Psoas muscle (tissue), 8 donors: ENCODE results near the gene TP53RK. TPM values are rescaled to one million over a fixed set of nuclear protein-coding genes. Genes with fewer than 3 reads are reported as not detected.

Experiments
- ATAC-seq, 4 donors: fragments of 200-7000 bp; cut with Tn5 transposase; one replicate each; pipeline ENCODE4 v1.9.1; 2020; ENCODE audit warnings: moderate library complexity in 3 of 4, mild to moderate bottlenecking in 2 of 4
- DNase-seq, 2 donors: peaks; one replicate each; pipeline ENCODE4 v3.0.0-alpha.2; 2020
- H3K27ac ChIP-seq: fragments of 200-600 bp; one replicate; pipeline ENCODE4 v1.8.0; 2022
- H3K27me3 ChIP-seq, 3 donors: fragments of 200-600 bp in 1 of 3; one replicate each; pipeline versions ENCODE4 v1.6.1 to v1.8.0; 2013 to 2022; ENCODE audit warnings: low read length in 2 of 3, mild to moderate bottlenecking in 2 of 3, moderate library complexity in 1 of 3; ENCODE audit not compliant: insufficient read depth in 3 of 3
- H3K36me3 ChIP-seq, 2 donors: fragments of 200-600 bp in 1 of 2; one replicate each; pipeline versions ENCODE4 v1.6.1 to v1.8.0; 2013 to 2022; ENCODE audit warnings: low read depth in 1 of 2, mild to moderate bottlenecking in 1 of 2, moderate library complexity in 1 of 2; ENCODE audit not compliant: insufficient read depth in 1 of 2
- H3K4me1 ChIP-seq: fragments of 200-600 bp; one replicate; pipeline ENCODE4 v1.8.0; 2022
- H3K4me3 ChIP-seq: fragments of 200-600 bp; one replicate; pipeline ENCODE4 v1.8.0; 2022; ENCODE audit warnings: mild to moderate bottlenecking
- H3K9me3 ChIP-seq: fragments of 200-600 bp; one replicate; pipeline ENCODE4 v1.8.0; 2022
- CTCF ChIP-seq: fragments of 200-600 bp; IDR thresholded peaks from one replicate; pipeline ENCODE4 v1.8.0; 2022; ENCODE audit warnings: antibody characterized with exemption
- WGBS, 3 donors: extraction: QIAGEN DNeasy Blood & Tissue Kit; methylation state at CpG; one replicate each; pipeline versions ENCODE4 v1.1.6 to v1.1.7; 2013; 5-methylcytosine and 5-hydroxymethylcytosine counted together
- intact Hi-C, 2 donors: fragments of 100-400 bp; cut with DNase I; formaldehyde crosslinking; loops; one replicate each; pipeline versions ENCODE4 v1.11.0 to v1.14.2; 2022
- polyA plus RNA-seq, 3 donors: library from polyadenylated mRNA; stranded (reverse); fragments of 200-250 nt; gene quantifications; one replicate each; pipeline ENCODE4 v1.2.3, GENCODE V29; 2013
- total RNA-seq, 4 donors: library from RNA; stranded (reverse); fragmentation: NEBNext Ultra II Directional in 2 of 4; extraction: Animal tissue kit (Norgen Biotek cat#: 25700) in 2 of 4; gene quantifications; one replicate each; pipeline versions ENCODE4 v1.2.1 to v1.2.4, GENCODE V29; 2021 to 2023
- donor health status: healthy with polysubstance abuse.
- donor health status: DM: no; HTN: no; CAD: no; lungs with moderate emphysema.
- donor health status: Bipolar disorder and iron deficiency.
- donor health status: healthy.
- donor health status: DM: yes; HTN: yes; CAD: no.
- donor health status: DM: no; HTN: no; CAD: no.
- donor health status: DM: no; HTN: no; CAD: no.
- donor health status: DM: yes; HTN: yes; CAD: no.

The TP53RK gene
- total and polyA plus RNA-seq, 7 donors, result 5.8 to 12.9 (median 9.3) TPM

DNA sequence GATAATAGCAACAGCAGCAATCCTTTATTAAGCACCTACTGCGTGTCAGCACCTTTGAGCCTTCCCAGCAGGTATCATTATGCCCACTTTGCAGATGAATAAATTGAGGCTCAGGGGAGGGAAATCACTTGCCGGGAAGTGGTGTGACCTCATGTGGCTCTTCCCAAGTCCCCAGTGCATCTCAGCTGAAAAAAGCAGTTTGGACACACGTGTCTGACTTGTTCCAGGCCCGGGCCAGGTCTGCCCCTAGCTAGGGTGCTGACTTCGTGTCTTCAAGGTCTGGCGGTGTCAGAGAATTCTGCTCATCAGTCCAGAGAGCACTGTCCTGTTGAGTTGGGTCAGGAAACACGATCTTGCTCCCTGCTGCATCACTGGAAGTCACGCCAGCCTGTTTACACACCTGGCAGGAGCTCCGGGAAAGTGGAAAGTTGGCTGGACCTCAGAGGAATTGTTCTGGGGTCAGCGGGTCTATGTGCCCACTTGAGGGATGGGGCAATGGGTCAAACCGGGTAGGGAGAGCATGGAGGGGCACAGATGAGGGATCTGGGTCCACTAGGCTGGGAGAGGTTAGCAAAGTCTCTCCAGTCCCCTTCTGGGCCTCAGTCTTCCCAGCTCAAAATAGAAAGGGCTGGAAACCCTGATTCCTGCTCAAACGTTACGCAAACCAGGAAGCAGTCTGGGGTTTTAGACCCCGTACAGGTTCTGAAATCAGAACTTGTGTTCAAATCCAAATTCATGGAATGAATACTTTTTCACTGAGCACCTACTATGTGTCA, 48.5 kb downstream of the TP53RK start:
- no peak for ATAC-seq
- Histone ChIP-seq H3K4me3 (no peak overlapping the region), H3K27me3 (no peaks in the 10 kb centered on the region), H3K4me1 (no peaks in the 10 kb centered on the region), H3K9me3 (no peaks in the 10 kb centered on the region), H3K36me3 (no peaks in the 10 kb centered on the region), H3K27ac (no peak overlapping the region)
- DNase-seq, result no peak
- WGBS, 3 donors, result 46% methylated on average over 14 of the region's 14 CpGs
- no peak for TF ChIP-seq CTCF
- intact Hi-C loops, result no loop called here

- no peak for DNase-seq
- WGBS, 3 donors, result 76 to 85% (median 78%) methylated on average over 6 of the region's 6 CpGs
- TF ChIP-seq CTCF, result no peak
Observed at GRCh38 chr20:46640044-46640443, 49.2 kb downstream of the TP53RK start.

DNA sequence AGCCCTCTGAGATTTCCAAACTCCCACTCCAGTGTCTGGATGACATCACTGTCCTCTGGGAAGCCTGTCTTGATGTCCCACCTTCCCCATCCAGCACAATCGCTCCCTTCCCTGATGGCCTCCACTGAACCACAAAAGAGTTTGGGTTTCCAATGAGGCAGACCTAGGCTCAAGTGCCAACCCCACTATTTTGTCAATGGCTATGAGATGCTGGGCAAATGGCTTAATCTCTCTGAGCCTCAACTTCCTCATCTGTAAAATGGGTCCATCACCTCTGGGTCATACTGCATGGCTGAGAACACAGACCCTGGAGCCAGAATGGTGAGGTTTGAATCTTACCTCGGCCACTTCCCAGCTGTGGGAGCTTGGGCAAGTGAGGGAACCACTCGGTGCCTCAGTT, 49.7 kb downstream of the TP53RK start:
- no peak for DNase-seq
- H3K4me3 ChIP-seq, result no peak overlapping the region
- no peak for TF ChIP-seq CTCF
- H3K9me3 ChIP-seq, result no peaks in the 10 kb centered on the region
- no peak for ATAC-seq
- H3K36me3 ChIP-seq, result no peaks in the 10 kb centered on the region
- no peaks in the 10 kb centered on the region for H3K27me3 ChIP-seq
- WGBS, 3 donors, result 95 to 97% (median 96%) methylated on average over 3 of the region's 3 CpGs
- intact Hi-C loops, result no loop called here
- no peak overlapping the region for H3K27ac ChIP-seq
- no peaks in the 10 kb centered on the region for H3K4me1 ChIP-seq

More at GRCh38 chr20:46640044-46640443, 49.2 kb downstream of the TP53RK start:
- H3K27ac ChIP-seq, result no peak overlapping the region
- H3K9me3 ChIP-seq, result no peaks in the 10 kb centered on the region
- H3K4me1 ChIP-seq, result no peaks in the 10 kb centered on the region
- H3K4me3 ChIP-seq, result no peak overlapping the region
- no peaks in the 10 kb centered on the region for H3K27me3 ChIP-seq
- H3K36me3 ChIP-seq, result no peaks in the 10 kb centered on the region
- intact Hi-C loops, result no loop called here
- ATAC-seq, result no peak

DNA sequence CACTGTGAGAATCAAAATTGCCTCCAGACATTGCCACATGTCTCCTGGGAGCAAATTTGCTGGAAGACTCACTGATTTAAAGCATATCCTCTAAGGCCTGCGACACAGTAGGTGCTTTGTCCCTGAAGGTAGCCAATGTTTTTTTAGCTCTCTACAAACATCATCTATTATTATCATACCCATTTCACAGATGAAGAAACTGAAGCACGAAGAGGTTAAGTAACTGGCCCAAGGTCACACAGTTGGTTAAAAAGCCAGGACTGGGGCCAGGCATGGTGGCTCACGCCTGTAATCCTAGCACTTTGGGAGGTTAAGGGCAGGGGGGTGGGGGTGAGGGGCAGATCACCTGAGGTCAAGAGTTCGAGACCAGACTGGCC, 50.4 kb downstream of the TP53RK start:
- 92 to 94% (median 92%) methylated on average over 4 of the region's 4 CpGs for WGBS, 3 donors
- Histone ChIP-seq H3K9me3 (no peaks in the 10 kb centered on the region), H3K4me3 (no peak overlapping the region), H3K4me1 (no peaks in the 10 kb centered on the region), H3K27ac (no peak overlapping the region), H3K36me3 (no peaks in the 10 kb centered on the region), H3K27me3 (no peaks in the 10 kb centered on the region)
- TF ChIP-seq CTCF, result no peak
- DNase-seq, result no peak
- intact Hi-C loops, result no loop called here
- ATAC-seq, result no peak
